ENCODE measurements around the gene ATF4.

- TF ChIP-seq CTCF (IDR thresholded peaks at IDR 0.05), result no peak
- no peak for TF ChIP-seq POLR2A (IDR thresholded peaks at IDR 0.05)
- TF ChIP-seq EP300 (IDR thresholded peaks at IDR 0.05), result no peak
- no peak for TF ChIP-seq POLR2AphosphoS5 (IDR thresholded peaks at IDR 0.05)
These were observed 28.2 kb upstream of the ATF4 start for GRCh38 chr22:39492186-39492585.
